H54 (cell line): Measurements from ENCODE around the gene E2F4.

Source experiments
- DNase-seq: peaks from one replicate; pipeline ENCODE4 v3.0.0; 2011; ENCODE audit warnings: low spot score, mixed read lengths; ENCODE audit not compliant: insufficient read length
- FAIRE-seq: peaks from 3 replicates; lab custom pipeline; 2011; peaks lifted over from hg19 to GRCh38; lab: Jason Lieb, UNC
- POLR2A ChIP-seq: IDR thresholded peaks from 2 replicates; pipeline ENCODE4 v1.6.1; 2011; ENCODE audit warnings: low read depth, mild to moderate bottlenecking, low read length

The E2F4 gene

DNA sequence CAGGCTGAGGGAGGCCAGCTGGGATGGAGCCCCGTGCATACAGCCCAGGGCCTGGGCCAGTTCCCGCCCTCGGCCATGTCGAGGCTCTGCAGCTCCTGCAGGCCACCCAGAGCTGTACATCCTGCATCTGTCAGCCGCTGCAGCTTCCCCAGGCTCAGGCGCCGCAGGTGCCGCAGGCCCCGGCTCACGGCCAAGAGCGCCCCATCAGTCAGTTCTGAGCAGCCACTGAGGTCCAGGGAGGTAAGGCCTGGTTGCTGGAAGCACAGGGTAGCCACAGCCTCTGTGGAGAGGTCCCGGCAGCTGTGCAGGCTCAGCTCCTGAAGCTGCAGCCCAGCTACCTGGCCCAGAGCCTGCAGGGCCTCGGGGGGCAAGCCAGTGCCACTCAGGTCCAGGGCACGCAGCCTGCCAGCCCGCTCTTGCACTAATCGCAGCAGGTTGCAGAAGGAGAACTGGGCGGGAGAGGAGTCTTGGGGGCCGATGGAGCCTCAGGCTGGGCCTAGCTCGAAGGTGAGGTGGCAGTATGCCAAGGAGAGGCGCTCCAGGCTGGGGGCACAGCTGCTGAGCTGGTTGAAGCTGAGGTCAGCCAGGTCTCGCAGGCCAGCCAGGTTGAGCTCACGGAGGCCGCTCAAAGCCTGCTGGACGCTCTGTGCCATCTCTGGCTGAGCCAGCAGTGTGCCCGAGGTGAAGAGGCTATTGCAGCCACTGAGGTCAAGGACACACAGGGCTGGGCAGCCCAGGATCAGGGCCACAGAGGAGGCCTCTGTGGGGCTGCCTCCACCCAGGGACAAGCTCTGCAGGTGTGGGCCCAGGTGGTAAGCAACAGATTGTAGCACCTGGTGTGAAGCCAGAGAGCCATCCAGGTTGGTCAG is 18.3 kb downstream of the E2F4 start:
- no peak for FAIRE-seq
- TF ChIP-seq POLR2A: no peak
- no peak for DNase-seq

DNA sequence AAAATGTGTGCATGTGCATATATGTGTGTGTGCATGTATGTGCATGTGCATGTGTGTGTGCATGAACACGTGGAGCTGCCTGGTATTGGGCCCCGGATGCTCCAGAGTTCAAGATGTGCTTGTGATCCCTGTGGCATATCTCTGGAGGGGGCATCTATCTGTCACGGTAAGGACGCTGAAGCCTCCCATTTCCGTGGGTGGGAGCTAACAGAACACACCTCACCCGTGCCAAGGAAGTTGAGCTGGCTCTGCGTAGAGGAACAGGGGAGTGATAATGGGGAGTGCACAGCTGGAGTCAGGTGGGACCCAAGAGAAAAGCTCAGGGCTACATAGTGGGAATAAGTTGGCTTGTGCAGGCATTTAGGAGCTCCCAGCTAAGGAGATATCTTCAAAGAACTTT is 19.7 kb downstream of the E2F4 start:
- no peak for TF ChIP-seq POLR2A
- no peak for DNase-seq
- no peak for FAIRE-seq

- FAIRE-seq (no peak), DNase-seq (no peak)
- no peak for TF ChIP-seq POLR2A
Measured at GRCh38 chr16:67212766-67213165, 20.8 kb downstream of the E2F4 start.

DNA sequence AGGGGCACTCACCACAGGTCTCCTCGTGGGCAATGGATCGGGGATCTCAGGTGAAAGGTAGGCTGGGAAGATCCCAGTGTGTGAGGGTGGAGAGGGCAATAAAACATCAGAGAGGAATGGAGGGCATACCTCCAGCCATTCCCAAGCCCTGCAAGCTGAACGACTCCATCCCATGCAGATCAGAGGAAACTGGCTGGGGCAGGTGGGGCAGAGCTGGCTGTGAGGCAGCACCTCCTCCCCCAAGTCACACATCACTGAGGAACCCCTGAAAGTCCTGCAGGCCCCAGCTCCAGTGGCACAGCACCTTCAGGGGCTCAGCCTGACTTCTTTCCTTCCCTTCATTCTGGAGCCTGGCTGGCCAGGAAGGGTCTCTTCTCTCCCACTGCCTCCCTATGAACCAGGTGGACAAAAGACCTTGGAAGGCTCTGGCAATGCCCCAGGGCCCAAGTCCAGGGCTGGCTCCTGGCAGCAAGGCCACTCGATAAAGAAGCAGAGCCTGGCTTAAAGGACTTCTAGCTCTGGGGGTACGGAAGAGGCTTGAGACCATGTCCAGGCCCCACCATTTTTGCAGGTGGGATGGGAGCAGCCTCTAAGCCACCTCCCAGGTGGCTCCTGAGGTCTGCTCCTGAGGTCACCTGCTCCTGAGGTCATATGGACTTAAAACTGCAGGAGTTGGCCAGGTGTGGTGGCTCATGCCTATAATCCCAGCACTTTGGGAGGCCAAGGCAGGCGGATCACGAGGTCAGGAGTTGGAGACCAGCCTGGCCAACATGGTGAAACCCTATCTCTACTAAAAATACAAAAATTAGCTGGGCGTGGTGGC is 21.5 kb downstream of the E2F4 start:
- no peak for DNase-seq
- TF ChIP-seq POLR2A: no peak
- FAIRE-seq: no peak

- FAIRE-seq (no peak), DNase-seq (no peak)
- no peak for TF ChIP-seq POLR2A
Measured at GRCh38 chr16:67215706-67216105, 23.8 kb downstream of the E2F4 start.

DNA sequence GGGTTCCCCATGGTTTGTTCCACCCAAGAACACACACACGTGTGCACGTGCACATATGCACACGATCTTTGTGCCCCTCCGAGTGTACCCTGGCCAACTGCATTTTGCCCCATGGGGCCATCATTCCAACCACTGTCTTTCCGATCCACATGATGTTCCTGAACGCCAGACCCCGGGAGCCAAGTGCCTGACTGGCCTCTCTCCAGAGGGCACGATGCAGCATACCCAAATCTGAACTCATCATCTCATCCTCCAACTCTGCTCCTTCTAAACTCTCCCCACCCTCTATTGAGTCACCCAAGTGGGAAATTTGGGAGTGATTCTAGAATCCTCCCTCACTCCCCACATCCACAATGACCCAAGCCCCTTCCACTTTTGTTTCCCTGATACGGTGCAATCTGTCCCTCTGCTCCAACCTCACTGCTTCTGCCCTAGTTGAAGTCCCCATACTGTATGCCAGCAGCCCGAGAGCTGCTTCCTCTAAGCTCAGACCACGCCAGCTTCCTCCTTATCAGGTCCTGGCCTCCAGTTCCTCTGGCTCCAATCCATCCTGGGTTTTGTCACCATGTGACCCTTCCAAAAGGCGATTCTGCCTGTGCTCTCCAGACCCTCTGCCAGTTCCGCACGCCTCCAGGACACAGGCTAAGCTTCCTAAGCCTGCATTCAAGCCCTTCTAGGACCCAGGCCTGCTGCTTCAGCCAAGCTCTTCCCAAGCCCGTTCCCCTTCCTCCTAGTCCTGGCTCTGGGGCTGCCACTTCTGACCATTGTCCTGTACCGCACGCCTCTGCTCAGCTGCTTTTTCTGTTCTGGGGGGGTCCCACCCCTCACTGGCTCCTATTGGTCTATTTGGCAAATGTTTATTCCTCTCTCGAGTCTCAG is 24.9 kb downstream of the E2F4 start:
- FAIRE-seq: no peak
- no peak for TF ChIP-seq POLR2A
- no peak for DNase-seq

DNA sequence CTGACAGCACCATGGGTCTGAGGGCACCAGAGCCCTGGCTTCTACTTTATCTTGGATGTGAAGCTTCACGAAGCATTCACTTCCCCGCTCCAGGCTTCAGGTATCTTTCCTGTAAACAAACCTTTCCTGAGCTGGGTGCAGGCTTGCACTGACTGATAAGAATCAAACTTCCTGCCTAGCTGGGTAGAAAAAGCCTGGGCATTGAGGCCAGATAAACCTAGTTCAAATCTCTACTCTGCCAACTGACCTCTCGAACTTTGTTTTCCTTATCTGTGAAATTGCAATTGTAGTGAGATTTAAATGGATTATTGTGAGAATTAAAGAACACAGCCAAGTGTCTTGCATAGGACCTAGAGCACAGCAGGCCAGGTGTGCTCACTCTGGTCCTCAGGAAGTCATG is 32.0 kb downstream of the E2F4 start:
- no peak for DNase-seq

GRCh38 chr16:67226295-67226803 is 34.4 kb downstream of the E2F4 start:
- peak; percentile 53; the same call in 1 of the 2 replicates for TF ChIP-seq POLR2A
- FAIRE-seq (no peak), DNase-seq (no peak)

More for the DNA sequence above, 32.0 kb downstream of the E2F4 start:
- TF ChIP-seq POLR2A: no peak
- no peak for FAIRE-seq

GRCh38 chr16:67226804-67227566 is 35.0 kb downstream of the E2F4 start, which contains the start of gene TMEM208:
TSS of gene TMEM208 (plus strand) at chr16:67227130. CDS start at chr16:67227219, 89 bp downstream.
- FAIRE-seq (peak; percentile 86), DNase-seq (peak; percentile 95)
- TF ChIP-seq POLR2A: peak; percentile 44

DNA sequence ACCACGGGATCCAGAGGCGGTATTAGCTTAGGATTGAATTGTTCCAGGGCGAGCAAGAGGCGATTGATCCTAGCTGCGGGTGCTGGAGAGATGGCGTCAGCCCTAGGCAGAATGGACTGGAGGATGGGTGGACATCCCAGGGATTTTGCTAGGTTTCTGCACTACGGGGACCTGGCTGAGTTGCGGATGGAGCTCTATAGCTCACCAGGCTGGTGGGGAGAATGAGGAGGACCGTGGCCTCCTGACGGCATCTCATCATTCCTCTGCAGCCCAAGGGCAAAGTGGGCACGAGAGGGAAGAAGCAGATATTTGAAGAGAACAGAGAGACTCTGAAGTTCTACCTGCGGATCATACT is 35.6 kb downstream of the E2F4 start:
- FAIRE-seq (no peak), DNase-seq (no peak)
- TF ChIP-seq POLR2A: no peak

- TF ChIP-seq POLR2A: no peak
- no peak for FAIRE-seq
Measured at GRCh38 chr16:67228034-67228785, 36.3 kb downstream of the E2F4 start.

DNA sequence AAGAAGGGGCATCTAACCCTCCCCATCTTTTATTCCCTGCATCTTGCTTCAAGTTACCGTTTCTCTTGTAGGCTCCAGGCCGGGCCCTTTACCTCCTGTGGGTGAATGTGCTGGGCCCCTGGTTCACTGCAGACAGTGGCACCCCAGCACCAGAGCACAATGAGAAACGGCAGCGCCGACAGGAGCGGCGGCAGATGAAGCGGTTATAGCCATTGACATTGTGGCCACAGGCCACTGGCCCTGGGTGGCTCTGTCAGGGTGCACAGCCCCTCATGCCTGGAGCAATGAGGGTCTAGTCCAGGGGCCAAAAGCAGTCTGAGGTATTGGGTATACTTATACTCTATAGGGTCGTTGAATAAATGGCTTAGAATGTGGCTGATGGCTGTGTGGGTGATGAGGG is 37.0 kb downstream of the E2F4 start:
- no peak for FAIRE-seq
- no peak for TF ChIP-seq POLR2A

More at GRCh38 chr16:67228034-67228785, 36.3 kb downstream of the E2F4 start:
- DNase-seq: no peak

More for the DNA sequence above, 37.0 kb downstream of the E2F4 start:
- no peak for DNase-seq
